Ishikawa (cell line): ENCODE data around the gene MRPS16.

ENCODE experiments used
- CEBPB ChIP-seq: IDR thresholded peaks from 2 replicates; pipeline ENCODE4 v1.6.1; 2012
- CREB1 ChIP-seq: IDR thresholded peaks from 2 replicates; pipeline ENCODE4 v1.6.1; 2012; ENCODE audit warnings: low read depth
- EGR1 ChIP-seq: IDR thresholded peaks from 2 replicates; pipeline ENCODE4 v1.6.1; 2012
- EP300 ChIP-seq: IDR thresholded peaks from 2 replicates; pipeline ENCODE4 v1.6.1; 2012; ENCODE audit warnings: borderline replicate concordance
- FOXM1 ChIP-seq: IDR thresholded peaks from 2 replicates; pipeline ENCODE4 v1.6.1; 2012; ENCODE audit warnings: low read depth, borderline replicate concordance
- NFIC ChIP-seq: IDR thresholded peaks from 2 replicates; pipeline ENCODE4 v1.6.1; 2012
- RAD21 ChIP-seq: IDR thresholded peaks from 2 replicates; pipeline ENCODE4 v1.6.1; 2012; ENCODE audit warnings: low read depth
- TAF1 ChIP-seq: IDR thresholded peaks from 2 replicates; pipeline ENCODE4 v1.6.1; 2012; ENCODE audit warnings: low read depth, mild to moderate bottlenecking
- TCF12 ChIP-seq: IDR thresholded peaks from 2 replicates; pipeline ENCODE4 v1.6.1; 2012; ENCODE audit warnings: low read depth
- TEAD4 ChIP-seq: IDR thresholded peaks from 2 replicates; pipeline ENCODE4 v1.6.1; 2012
- YY1 ChIP-seq: IDR thresholded peaks from 2 replicates; pipeline ENCODE4 v1.6.1; 2012; ENCODE audit warnings: low read depth
- ZBTB7A ChIP-seq: IDR thresholded peaks from 2 replicates; pipeline ENCODE4 v1.6.1; 2012; ENCODE audit warnings: low read depth
- TF ChIP-seq, protein P1 (sequence below): IDR thresholded peaks from 2 replicates; pipeline ENCODE4 v1.6.1; 2012
- TF ChIP-seq, protein P2 (sequence below): IDR thresholded peaks from 2 replicates; pipeline ENCODE4 v1.6.1; 2012; ENCODE audit warnings: low read depth, mild to moderate bottlenecking
- TF ChIP-seq, protein P3 (sequence below): IDR thresholded peaks from 2 replicates; pipeline ENCODE4 v1.6.1; 2012

MRPS16 gene

DNA sequence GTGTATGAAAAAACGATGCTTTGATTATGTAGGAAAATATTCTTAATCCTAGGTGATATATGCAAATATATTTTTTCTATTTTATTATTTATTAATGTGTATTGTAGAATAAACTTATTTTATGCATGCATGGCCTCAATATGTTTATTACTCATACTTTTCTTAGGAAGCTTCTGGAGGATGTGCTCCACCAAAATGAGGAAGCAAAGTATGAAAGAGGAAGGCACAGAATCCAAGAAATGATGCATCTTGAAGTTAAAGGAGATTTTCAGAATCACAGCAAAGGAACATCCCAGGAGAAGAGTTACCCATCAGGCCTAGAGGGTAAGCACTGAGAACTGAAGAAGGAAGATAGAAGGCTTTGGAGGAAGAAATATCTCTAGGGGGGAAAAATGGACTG lies 35.0 kb upstream of the MRPS16 start:
- TF ChIP-seq, protein P1, sequence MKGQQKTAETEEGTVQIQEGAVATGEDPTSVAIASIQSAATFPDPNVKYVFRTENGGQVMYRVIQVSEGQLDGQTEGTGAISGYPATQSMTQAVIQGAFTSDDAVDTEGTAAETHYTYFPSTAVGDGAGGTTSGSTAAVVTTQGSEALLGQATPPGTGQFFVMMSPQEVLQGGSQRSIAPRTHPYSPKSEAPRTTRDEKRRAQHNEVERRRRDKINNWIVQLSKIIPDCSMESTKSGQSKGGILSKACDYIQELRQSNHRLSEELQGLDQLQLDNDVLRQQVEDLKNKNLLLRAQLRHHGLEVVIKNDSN: no peak

DNA sequence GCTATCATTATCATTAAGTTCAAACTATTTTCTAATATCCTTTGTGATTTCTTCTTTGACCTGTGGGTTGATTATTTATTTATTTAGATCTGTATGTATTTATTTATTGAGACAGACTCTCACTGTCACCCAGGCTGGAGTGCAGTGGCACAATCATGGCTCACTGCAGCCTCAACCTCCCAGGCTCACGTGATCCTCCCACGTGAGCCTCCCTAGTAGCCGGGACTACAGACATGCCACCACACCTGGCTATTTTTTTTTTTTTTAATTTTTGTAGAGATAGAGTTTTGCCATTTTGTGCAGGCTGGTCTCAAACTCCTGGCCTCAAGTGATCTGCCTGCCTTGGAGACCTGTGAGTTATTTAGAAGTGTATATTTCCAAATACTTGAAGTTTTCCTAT lies 28.7 kb upstream of the MRPS16 start:
- TF ChIP-seq RAD21 (no peak), TCF12 (no peak), TAF1 (no peak), NFIC (no peak), EP300 (no peak), FOXM1 (no peak), YY1 (no peak), TEAD4 (no peak)
- TF ChIP-seq, protein P1: no peak
- TF ChIP-seq, protein P2, sequence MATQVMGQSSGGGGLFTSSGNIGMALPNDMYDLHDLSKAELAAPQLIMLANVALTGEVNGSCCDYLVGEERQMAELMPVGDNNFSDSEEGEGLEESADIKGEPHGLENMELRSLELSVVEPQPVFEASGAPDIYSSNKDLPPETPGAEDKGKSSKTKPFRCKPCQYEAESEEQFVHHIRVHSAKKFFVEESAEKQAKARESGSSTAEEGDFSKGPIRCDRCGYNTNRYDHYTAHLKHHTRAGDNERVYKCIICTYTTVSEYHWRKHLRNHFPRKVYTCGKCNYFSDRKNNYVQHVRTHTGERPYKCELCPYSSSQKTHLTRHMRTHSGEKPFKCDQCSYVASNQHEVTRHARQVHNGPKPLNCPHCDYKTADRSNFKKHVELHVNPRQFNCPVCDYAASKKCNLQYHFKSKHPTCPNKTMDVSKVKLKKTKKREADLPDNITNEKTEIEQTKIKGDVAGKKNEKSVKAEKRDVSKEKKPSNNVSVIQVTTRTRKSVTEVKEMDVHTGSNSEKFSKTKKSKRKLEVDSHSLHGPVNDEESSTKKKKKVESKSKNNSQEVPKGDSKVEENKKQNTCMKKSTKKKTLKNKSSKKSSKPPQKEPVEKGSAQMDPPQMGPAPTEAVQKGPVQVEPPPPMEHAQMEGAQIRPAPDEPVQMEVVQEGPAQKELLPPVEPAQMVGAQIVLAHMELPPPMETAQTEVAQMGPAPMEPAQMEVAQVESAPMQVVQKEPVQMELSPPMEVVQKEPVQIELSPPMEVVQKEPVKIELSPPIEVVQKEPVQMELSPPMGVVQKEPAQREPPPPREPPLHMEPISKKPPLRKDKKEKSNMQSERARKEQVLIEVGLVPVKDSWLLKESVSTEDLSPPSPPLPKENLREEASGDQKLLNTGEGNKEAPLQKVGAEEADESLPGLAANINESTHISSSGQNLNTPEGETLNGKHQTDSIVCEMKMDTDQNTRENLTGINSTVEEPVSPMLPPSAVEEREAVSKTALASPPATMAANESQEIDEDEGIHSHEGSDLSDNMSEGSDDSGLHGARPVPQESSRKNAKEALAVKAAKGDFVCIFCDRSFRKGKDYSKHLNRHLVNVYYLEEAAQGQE: no peak

DNA sequence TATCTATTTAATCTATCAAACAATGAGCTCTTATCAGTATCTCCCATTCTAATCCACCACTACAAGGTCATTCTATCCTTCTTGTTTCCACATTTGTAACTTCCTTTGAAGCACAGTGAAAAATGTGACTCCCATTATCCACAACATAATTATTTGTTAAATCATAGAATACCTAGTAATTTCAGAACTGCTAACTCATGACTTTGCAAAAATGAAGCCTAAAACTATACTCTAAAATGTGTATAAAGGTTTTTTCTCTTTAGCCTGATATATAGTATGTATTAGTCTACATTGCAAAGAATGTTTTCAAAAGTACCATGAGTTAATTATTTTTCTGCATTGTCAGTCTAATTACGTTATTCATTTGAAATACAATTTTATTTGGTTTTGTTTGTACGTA lies 12.0 kb upstream of the MRPS16 start:
- TF ChIP-seq NFIC: no peak
- TF ChIP-seq EP300: no peak
- no peak for TF ChIP-seq TCF12
- no peak for TF ChIP-seq TAF1
- TF ChIP-seq CREB1: no peak
- TF ChIP-seq TEAD4: no peak
- no peak for TF ChIP-seq YY1
- TF ChIP-seq, protein P2: no peak
- TF ChIP-seq ZBTB7A: no peak
- TF ChIP-seq FOXM1: no peak

DNA sequence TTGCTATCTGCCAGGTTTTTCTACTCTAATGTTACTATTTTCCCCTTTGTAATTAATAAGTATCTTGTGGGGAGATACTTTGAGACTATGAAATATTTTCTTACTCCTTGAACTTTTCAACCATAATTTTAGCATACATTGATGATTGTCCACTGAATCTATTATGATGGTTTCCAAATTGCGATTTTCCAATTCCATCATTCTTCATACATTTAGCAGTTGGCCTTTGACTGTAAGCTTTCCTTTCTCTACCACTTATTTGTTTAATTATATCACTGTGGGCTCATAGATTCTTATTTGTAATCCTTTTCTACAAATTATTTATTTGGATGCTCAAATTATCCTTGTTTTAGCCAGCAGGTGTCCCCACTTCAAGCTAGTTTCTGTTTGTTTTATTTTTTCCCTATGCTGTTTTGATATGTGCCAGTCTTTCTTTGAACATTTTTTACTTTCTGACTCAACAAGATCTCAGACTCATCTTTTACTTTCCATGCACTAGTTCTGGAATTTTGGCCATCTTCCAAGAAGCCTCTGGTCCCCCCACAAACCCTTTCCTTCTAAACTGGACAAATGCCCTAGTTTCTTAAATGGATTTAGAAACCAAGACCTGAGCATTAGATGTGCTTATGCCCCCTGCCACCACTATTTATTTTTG lies 11.4 kb upstream of the MRPS16 start:
- TF ChIP-seq RAD21 (peak; percentile 65), FOXM1 (no peak), EGR1 (no peak)

DNA sequence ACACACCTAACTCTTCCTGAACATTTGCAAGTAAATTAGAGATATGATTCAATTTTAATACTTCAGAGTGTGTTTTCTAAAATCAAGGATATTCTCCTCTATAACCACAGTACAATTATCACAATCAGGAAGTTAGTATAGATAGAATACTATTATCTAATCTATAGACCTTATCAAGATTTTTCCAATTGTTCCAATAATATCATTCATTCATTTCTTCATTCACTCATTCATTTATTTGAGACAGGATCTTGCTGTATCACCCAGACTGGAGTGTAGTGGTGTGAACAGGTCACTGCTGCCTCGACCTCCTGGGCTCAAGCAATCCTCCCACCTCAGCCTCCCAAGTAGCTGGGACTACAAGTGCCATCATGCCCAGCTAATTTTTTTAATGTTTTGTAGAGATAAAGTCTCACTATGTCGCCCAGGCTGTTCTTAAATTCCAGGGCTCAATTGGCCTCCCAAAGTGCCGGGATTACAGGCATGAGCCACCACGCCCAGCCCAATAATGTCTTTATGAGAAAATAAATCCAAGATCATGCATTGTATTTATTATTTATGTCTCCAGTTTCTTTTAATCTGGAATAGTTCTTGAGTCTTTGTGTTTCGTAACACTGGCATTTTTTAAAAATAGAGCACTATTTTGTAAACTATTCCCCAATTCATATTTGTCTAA lies 10.6 kb upstream of the MRPS16 start:
- no peak for TF ChIP-seq ZBTB7A
- no peak for TF ChIP-seq CEBPB
- TF ChIP-seq FOXM1: no peak

DNA sequence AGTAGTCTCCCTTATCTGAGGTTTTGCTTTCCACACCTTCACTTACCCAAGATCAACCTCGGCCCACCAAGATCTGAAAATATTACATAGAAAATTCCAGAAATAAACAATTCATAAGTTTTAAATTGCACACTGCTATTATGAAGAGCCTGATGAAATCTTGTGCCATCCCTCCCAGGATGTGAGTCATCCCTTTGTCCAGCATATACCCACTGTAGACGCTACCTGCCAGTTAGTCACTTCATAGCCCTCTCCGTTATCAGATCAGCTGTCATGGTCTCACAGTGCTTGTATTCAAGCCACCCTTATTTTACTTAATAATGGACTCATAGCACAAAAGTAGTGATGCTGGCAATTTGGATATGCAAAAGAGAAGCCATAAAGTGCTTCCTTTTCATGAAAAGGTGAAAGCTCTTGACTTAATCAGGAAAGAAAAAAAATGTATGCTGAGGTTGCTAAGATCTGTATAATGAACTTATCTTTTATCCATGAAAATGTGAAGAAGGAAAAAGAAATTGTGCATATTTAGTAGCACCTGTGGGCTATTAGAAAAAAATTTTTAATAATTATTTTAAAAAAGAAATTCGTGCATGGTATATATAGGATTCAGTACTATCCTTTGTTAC lies 9.8 kb upstream of the MRPS16 start:
- TF ChIP-seq RAD21: no peak
- TF ChIP-seq YY1: no peak
- peak; percentile 50; the same call in 1 of the 2 replicates for TF ChIP-seq CEBPB

DNA sequence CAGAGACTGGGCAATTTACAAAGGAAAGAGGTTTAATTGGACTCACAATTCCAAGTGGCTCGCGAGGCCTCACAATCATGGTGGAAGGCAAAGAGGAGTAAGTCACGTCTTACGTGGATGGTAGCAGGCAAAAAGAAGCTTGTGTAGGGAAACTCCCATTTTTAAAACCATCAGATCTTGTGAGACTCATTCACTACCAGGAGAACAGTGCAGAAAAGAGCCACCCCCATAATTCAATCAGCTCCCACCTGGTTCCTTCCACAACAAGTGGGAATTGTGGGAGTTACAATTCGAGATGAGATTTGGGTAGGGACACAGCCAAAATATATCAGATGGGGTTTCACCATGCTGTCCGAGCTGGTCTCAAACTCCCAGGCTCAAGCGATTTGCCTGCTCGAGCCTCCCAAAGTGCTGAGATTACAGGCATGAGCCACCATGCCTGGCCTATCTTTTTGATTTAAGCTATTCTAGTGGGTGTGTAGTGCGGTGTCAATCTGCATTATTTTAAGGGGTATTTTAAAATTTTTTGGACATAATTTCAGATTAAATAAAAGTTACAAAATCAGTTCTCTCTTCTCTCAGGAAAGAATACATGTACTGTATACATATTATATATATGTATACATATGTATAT lies 9.0 kb upstream of the MRPS16 start:
- TF ChIP-seq, protein P2: no peak
- TF ChIP-seq ZBTB7A (no peak), EP300 (no peak), TAF1 (no peak), YY1 (no peak), CREB1 (no peak), NFIC (no peak), RAD21 (no peak), TEAD4 (no peak), FOXM1 (no peak), CEBPB (no peak), EGR1 (no peak), TCF12 (no peak)
- TF ChIP-seq, protein P1: no peak
- TF ChIP-seq, protein P3, sequence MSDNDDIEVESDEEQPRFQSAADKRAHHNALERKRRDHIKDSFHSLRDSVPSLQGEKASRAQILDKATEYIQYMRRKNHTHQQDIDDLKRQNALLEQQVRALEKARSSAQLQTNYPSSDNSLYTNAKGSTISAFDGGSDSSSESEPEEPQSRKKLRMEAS: no peak
